H1 (cell line): ENCODE measurements around the gene FXR2. TPM values are rescaled to one million over a fixed set of nuclear protein-coding genes. Genes with fewer than 3 reads are reported as not detected.

ENCODE experiments used
- CTCF ChIA-PET: fragments of 300-600 bp; sonication (Branson Sonifier 250); formaldehyde crosslinking; loops from one replicate; lab custom pipeline; 2021; ENCODE audit not compliant: partially characterized antibody; lab: Charles Lee
- POLR2A ChIA-PET: fragments of 300-600 bp; sonication (Branson Sonifier 250); formaldehyde crosslinking; loops from one replicate; lab custom pipeline; 2021; ENCODE audit warnings: inconsistent platforms; ENCODE audit not compliant: partially characterized antibody; lab: Charles Lee
- DNase-seq, 2 experiments: peaks; one replicate each; pipeline versions ENCODE4 v3.0.0 to v3.0.0-alpha.2; 2010 to 2022; ENCODE audit warnings: low spot score in 2 of 2, low read depth in 1 of 2, mixed read lengths in 1 of 2
- FAIRE-seq: peaks from 2 replicates; lab custom pipeline; 2011; peaks lifted over from hg19 to GRCh38; lab: Jason Lieb, UNC
- H2AFZ ChIP-seq: 2 replicates; pipeline ENCODE4 v1.8.1; 2012; ENCODE audit warnings: low read length, inconsistent platforms
- H2AK5ac ChIP-seq: 2 replicates; pipeline ENCODE4 v1.6.1; 2013; ENCODE audit warnings: low read depth, low read length
- H2BK120ac ChIP-seq: replicated peaks from 2 replicates; pipeline ENCODE3; 2013; ENCODE audit warnings: low read depth, low read length, inconsistent platforms
- H2BK12ac ChIP-seq: 2 replicates; pipeline ENCODE4 v1.6.1; 2013; ENCODE audit warnings: low read depth, low read length
- H2BK15ac ChIP-seq: 2 replicates; pipeline ENCODE4 v1.6.1; 2013; ENCODE audit warnings: low read length
- H2BK20ac ChIP-seq: 2 replicates; pipeline ENCODE4 v1.6.1; 2013; ENCODE audit warnings: low read length
- H2BK5ac ChIP-seq: 2 replicates; pipeline ENCODE4 v1.6.1; 2013; ENCODE audit warnings: low read depth, low read length
- H3K14ac ChIP-seq: 2 replicates; pipeline ENCODE4 v1.6.1; 2013; ENCODE audit warnings: inconsistent platforms; ENCODE audit not compliant: insufficient read length
- H3K18ac ChIP-seq: 2 replicates; pipeline ENCODE4 v1.6.1; 2013; ENCODE audit warnings: low read length; ENCODE audit errors: extremely low read depth
- H3K23ac ChIP-seq: 2 replicates; pipeline ENCODE4 v1.6.1; 2013; ENCODE audit warnings: inconsistent platforms; ENCODE audit not compliant: insufficient read length
- H3K23me2 ChIP-seq: 2 replicates; pipeline ENCODE4 v1.6.1; 2013; ENCODE audit warnings: low read depth, low read length
- H3K27ac ChIP-seq: 2 replicates; pipeline ENCODE4 v1.6.1; 2011; ENCODE audit warnings: low read depth, low read length, inconsistent platforms
- H3K27me3 ChIP-seq, 4 experiments: replicated peaks in 1 of 4; 1 replicate in 1 of 4; 2 replicates in 3 of 4; pipeline versions ENCODE4 v1.6.1 to v1.8.1; 2011 to 2013; ENCODE audit warnings: low read length in 3 of 4, mild to moderate bottlenecking in 3 of 4, inconsistent platforms in 2 of 4, mixed read lengths in 2 of 4, moderate library complexity in 1 of 4; ENCODE audit not compliant: control insufficient read depth in 3 of 4, insufficient read depth in 3 of 4; ENCODE audit errors: extremely low read depth in 1 of 4
- H3K36me3 ChIP-seq, 4 experiments: 2 replicates each; pipeline versions ENCODE4 v1.6.1 to v1.8.1; 2011 to 2013; ENCODE audit warnings: mild to moderate bottlenecking in 4 of 4, low read length in 3 of 4, moderate library complexity in 2 of 4, control low read depth in 1 of 4, inconsistent platforms in 1 of 4; ENCODE audit not compliant: insufficient read depth in 4 of 4, control insufficient read depth in 2 of 4
- H3K4ac ChIP-seq: replicated peaks from 2 replicates; pipeline ENCODE3; 2013; ENCODE audit warnings: low read length, low read depth, mixed read lengths, inconsistent platforms; ENCODE audit not compliant: insufficient read length
- H3K4me1 ChIP-seq, 4 experiments: replicated peaks in 1 of 4; 1 replicate in 1 of 4; 2 replicates in 3 of 4; pipeline versions ENCODE4 v1.6.1 to v1.8.1; 2011 to 2013; ENCODE audit warnings: low read length in 3 of 4, inconsistent platforms in 2 of 4, mixed read lengths in 1 of 4; ENCODE audit not compliant: insufficient read depth in 4 of 4, control insufficient read depth in 3 of 4
- H3K4me2 ChIP-seq, 2 experiments: 2 replicates each; pipeline versions ENCODE4 v1.6.1 to v1.8.1; 2011 to 2013; ENCODE audit warnings: low read depth in 2 of 2, low read length in 2 of 2, control low read depth in 1 of 2, inconsistent platforms in 1 of 2, mild to moderate bottlenecking in 1 of 2; ENCODE audit not compliant: insufficient read depth in 1 of 2
- H3K4me3 ChIP-seq, 4 experiments: fragments of 200-600, 300-600 bp in 1 of 4; sonication (generic), shearing (Covaris generic), sonication (Bioruptor Twin) in 1 of 4; 2 replicates each; pipeline versions ENCODE4 v1.5.1 to v1.8.1; 2011 to 2016; ENCODE audit warnings: low read length in 4 of 4, low read depth in 3 of 4, control low read depth in 2 of 4, inconsistent platforms in 2 of 4, mild to moderate bottlenecking in 2 of 4, mixed read lengths in 1 of 4, moderate library complexity in 1 of 4; ENCODE audit not compliant: insufficient read depth in 2 of 4; ENCODE audit errors: extremely low read depth in 1 of 4
- H3K56ac ChIP-seq: replicated peaks from 2 replicates; pipeline ENCODE3; 2013; ENCODE audit warnings: low read depth, mild to moderate bottlenecking, mixed read lengths, low read length, inconsistent platforms; ENCODE audit not compliant: insufficient read length
- H3K79me1 ChIP-seq: 2 replicates; pipeline ENCODE4 v1.6.1; 2013; ENCODE audit warnings: low read depth, low read length, control low read depth
- H3K79me2 ChIP-seq, 2 experiments: 2 replicates each; pipeline versions ENCODE4 v1.6.1 to v1.8.1; 2012 to 2013; ENCODE audit warnings: low read length in 2 of 2, mild to moderate bottlenecking in 2 of 2, inconsistent platforms in 1 of 2; ENCODE audit not compliant: insufficient read depth in 2 of 2, control insufficient read depth in 1 of 2
- H3K9ac ChIP-seq, 4 experiments: replicated peaks in 1 of 4; 1 replicate in 1 of 4; 2 replicates in 3 of 4; pipeline versions ENCODE4 v1.6.1 to v1.8.1; 2011 to 2013; ENCODE audit warnings: low read depth in 3 of 4, low read length in 3 of 4, control low read depth in 2 of 4, mild to moderate bottlenecking in 2 of 4, moderate library complexity in 2 of 4, inconsistent platforms in 1 of 4; ENCODE audit errors: extremely low read depth in 1 of 4
- H3K9me3 ChIP-seq, 2 experiments: 2 replicates each; pipeline versions ENCODE4 v1.6.1 to v1.8.1; 2012 to 2013; ENCODE audit warnings: mild to moderate bottlenecking in 2 of 2, moderate library complexity in 2 of 2, control low read depth in 1 of 2, inconsistent platforms in 1 of 2, low read depth in 1 of 2, low read length in 1 of 2, mixed read lengths in 1 of 2; ENCODE audit not compliant: insufficient read depth in 2 of 2
- H4K20me1 ChIP-seq, 2 experiments: replicated peaks in 1 of 2; 2 replicates each; pipeline versions ENCODE3 to v1.8.1; 2011 to 2013; ENCODE audit warnings: inconsistent platforms in 2 of 2, low read length in 2 of 2, mild to moderate bottlenecking in 1 of 2; ENCODE audit not compliant: insufficient read depth in 2 of 2, control insufficient read depth in 1 of 2
- H4K5ac ChIP-seq: 2 replicates; pipeline ENCODE4 v1.6.1; 2013; ENCODE audit warnings: low read length, low read depth, mixed read lengths, inconsistent platforms; ENCODE audit not compliant: insufficient read length
- H4K8ac ChIP-seq: 2 replicates; pipeline ENCODE4 v1.8.0; 2013; ENCODE audit warnings: mild to moderate bottlenecking, moderate library complexity, low read length, inconsistent platforms; ENCODE audit not compliant: insufficient read depth; ENCODE audit errors: extremely low read depth
- H4K91ac ChIP-seq: replicated peaks from 2 replicates; pipeline ENCODE3; 2013; ENCODE audit warnings: low read length, mixed read lengths, inconsistent platforms; ENCODE audit not compliant: insufficient read length
- ASH2L ChIP-seq: fragments of 200-600, 300-600 bp; sonication (generic); IDR thresholded peaks from one replicate; pipeline ENCODE4 v1.7.1; 2017; ENCODE audit warnings: low read length
- CTCF ChIP-seq, 3 experiments: IDR thresholded peaks; 1 replicate in 2 of 3; 2 replicates in 1 of 3; pipeline versions ENCODE4 v1.5.1 to v1.6.1; 2011; ENCODE audit warnings: low read length in 3 of 3, mild to moderate bottlenecking in 3 of 3, inconsistent platforms in 2 of 3, low read depth in 1 of 3, moderate library complexity in 1 of 3; ENCODE audit not compliant: insufficient read depth in 1 of 3; ENCODE audit errors: control extremely low read depth in 1 of 3
- POLR2AphosphoS5 ChIP-seq: IDR thresholded peaks from 2 replicates; pipeline ENCODE4 v1.6.1; 2011; ENCODE audit warnings: low read depth, low read length
- RAD21 ChIP-seq, 2 experiments: IDR thresholded peaks in 1 of 2; conservative IDR thresholded peaks in 1 of 2; 2 replicates each; pipeline ENCODE4 v1.6.1; 2011; ENCODE audit warnings: low read depth in 2 of 2, low read length in 2 of 2, improper control_type of control experiment in 1 of 2, inconsistent platforms in 1 of 2, mild to moderate bottlenecking in 1 of 2, moderate library complexity in 1 of 2
- TAF1 ChIP-seq: IDR thresholded peaks from 2 replicates; pipeline ENCODE4 v1.6.1; 2011; ENCODE audit warnings: mild to moderate bottlenecking, low read depth, low read length
- TBP ChIP-seq: IDR thresholded peaks from 2 replicates; pipeline ENCODE4 v1.6.1; 2011; ENCODE audit warnings: low read depth, low read length, improper control_type of control experiment
- WGBS, 2 experiments: shearing (Covaris generic) in 1 of 2; methylation state at CpG; one replicate each; pipeline versions ENCODE4 v1.1.6 to v1.1.7; 2013 to 2015; ENCODE audit warnings: low lambda C conversion rate in 2 of 2, mixed read lengths in 2 of 2, inconsistent platforms in 1 of 2, low coverage in 1 of 2, missing lambda C conversion rate in 1 of 2; ENCODE audit not compliant: insufficient replicate concordance in 2 of 2, insufficient coverage in 1 of 2, insufficient read length in 1 of 2; ENCODE audit errors: extremely low coverage in 1 of 2, missing lambda C conversion rate in 1 of 2; 5-methylcytosine and 5-hydroxymethylcytosine counted together
- polyA plus RNA-seq, 7 experiments: library from polyadenylated mRNA; depleted of rRNA in 3 of 7; stranded (reverse) in 5 of 7; unstranded in 2 of 7; fragments of >200 nt in 5 of 7; fragments of 200-250 nt in 2 of 7; gene quantifications; 1 replicate in 5 of 7; 2 replicates in 1 of 7; 4 replicates in 1 of 7; pipeline versions ENCODE4 v1.2.1 to v1.2.3, GENCODE V29; 2011 to 2013; ENCODE audit warnings: missing spikeins in 2 of 7, mixed read lengths in 2 of 7
- total RNA-seq: library from RNA; stranded (reverse); fragmentation: NEBNext Ultra II Directional; extraction: Animal tissue kit (Norgen Biotek cat#: 25700); gene quantifications from 2 replicates; pipeline ENCODE4 v1.2.1, GENCODE V29; 2021

FXR2 gene
- total and polyA plus RNA-seq, 2 of the 8 experiments (the other 6 are each of a cell fraction or from before 2014, with no cell fraction given), result 26.2 to 44.0 TPM

GRCh38 chr17:7632492-7632894, 17.8 kb upstream of the FXR2 start:
- no peak overlapping the region for H4K8ac ChIP-seq
- 41% methylated on average over 6 of the region's 6 CpGs; no CpG with 5 or more reads in 1 of the 2 experiments for WGBS, 2 experiments
- peak overlapping the region; percentile 62; the same call in 1 of the 2 replicates for H2BK12ac ChIP-seq
- 0 out of 2 replicates have a peak overlapping the region, but pooled peaks have one; percentile 14 for H2AK5ac ChIP-seq
- peak overlapping the region; percentile 89 for H2BK20ac ChIP-seq
- 0 out of 4 replicates have a peak overlapping the region, but pooled peaks of 1 of the 2 experiments have one; percentile 22 for H3K4me2 ChIP-seq
- no peak overlapping the region for H2BK15ac ChIP-seq
- FAIRE-seq, result peak; percentile 90
- H2BK120ac ChIP-seq, result no peak overlapping the region
- H3K79me1 ChIP-seq, result no peaks in the 10 kb centered on the region
- ChIA-PET POLR2A (interaction anchor here (0.5 to 79.4 kb wide), 10 partner anchors 14 to 148 kb away, joined by 3 to 2272 read pairs (median 4); partner anchors contain the start of genes ATP1B2, FXR2, MPDU1 and POLR2A), CTCF (interaction anchor here (0.6 to 15.7 kb wide), 22 partner anchors 10 to 1856 kb away, joined by 3 to 332 read pairs (median 6); partner anchors contain the start of genes ATP1B2, DNAH2, EFNB3 and FXR2)
- no peaks in the 10 kb centered on the region for H4K20me1 ChIP-seq
- no peak overlapping the region for H3K23ac ChIP-seq
- H2BK5ac ChIP-seq, result peak overlapping the region; percentile 20; the same call in 1 of the 2 replicates
- DNase-seq, result peak; percentile 39 to 66
- H3K18ac ChIP-seq, result peak overlapping the region; percentile 68; the same call in 1 of the 2 replicates
- H4K5ac ChIP-seq, result no peak overlapping the region
- peak overlapping the region; percentile 56 for H4K91ac ChIP-seq
- no peak overlapping the region for H3K27ac ChIP-seq
- H3K9me3 ChIP-seq, result no peaks in the 10 kb centered on the region
- no peak overlapping the region for H3K4me3 ChIP-seq
- H3K36me3 ChIP-seq, result no peaks in the 10 kb centered on the region
- no peak overlapping the region for H3K56ac ChIP-seq
- no peaks in the 10 kb centered on the region for H3K27me3 ChIP-seq
- no peak overlapping the region for H3K4ac ChIP-seq
- H3K14ac ChIP-seq, result no peak overlapping the region
- peaks cover 0 to 12% (median 3%) of the 10 kb centered on the region in 4 experiments; a peak in 3 of 7 replicates for H3K4me1 ChIP-seq
- no peaks in the 10 kb centered on the region for H3K79me2 ChIP-seq
- no peak overlapping the region for H3K9ac ChIP-seq
- TF ChIP-seq CTCF (IDR thresholded peaks at IDR 0.05; ENCODE audit: control extremely low read depth in 1 of 3, insufficient read depth in 1 of 3, low read depth in 1 of 3, low read length in 3 of 3) (peak; percentile 61 to 85 (median 79)), RAD21 (IDR thresholded peaks at IDR 0.05 in 1 of 2, conservative IDR thresholded peaks at IDR 0.05 in 1 of 2; ENCODE audit: low read depth in 2 of 2, low read length in 2 of 2) (peak; percentile 75 to 81), POLR2AphosphoS5 (no peak), ASH2L (no peak), TBP (0 out of 2 replicates have a peak, but pooled peaks have one; percentile 14), TAF1 (no peak)
- TF ChIP-seq, all 59 proteins: peak for 3
- Histone ChIP-seq H2AFZ (peak overlapping the region; percentile 82; the same call in 1 of the 2 replicates), H3K23me2 (peaks cover 2% of the 10 kb centered on the region; the same call in 1 of the 2 replicates)
